ENCODE measurements around the gene AUTS2. TPM values are rescaled to one million over a fixed set of nuclear protein-coding genes. Genes with fewer than 3 reads are reported as not detected.

Gene AUTS2
- total RNA-seq, 1 experiment from 2014 or later, result 256 TPM

GRCh38 chr7:70135656-70136055 lies 537.4 kb downstream of the AUTS2 start:
- no peak overlapping the region for H4K8ac ChIP-seq (replicated peaks; ENCODE audit: insufficient read length, low read depth, low read length)
- H3K27me3 ChIP-seq (ENCODE audit: insufficient read depth, low read length), result no peaks in the 10 kb centered on the region
- no peak overlapping the region for H3K4me3 Mint-ChIP-seq
- no peak overlapping the region for H3K14ac ChIP-seq (ENCODE audit: insufficient read depth, low read length)
- DNase-seq, result no peak
- H2BK15ac ChIP-seq (ENCODE audit: low read depth, low read length), result no peak overlapping the region
- H3K9me3 ChIP-seq (ENCODE audit: control insufficient read depth, low read depth, low read length), result no peaks in the 10 kb centered on the region
- no peaks in the 10 kb centered on the region for H4K20me1 ChIP-seq (ENCODE audit: control insufficient read depth, insufficient read depth, insufficient read length)
- H3K23me2 ChIP-seq (ENCODE audit: insufficient read length, low read depth, low read length, poor library complexity, severe bottlenecking), result no peaks in the 10 kb centered on the region
- no peaks in the 10 kb centered on the region for H3K27me3 Mint-ChIP-seq (ENCODE audit: low read depth)
- no peak overlapping the region for H3T11ph ChIP-seq (ENCODE audit: low read length)
- peaks cover 9 to 25% of the 10 kb centered on the region in 2 experiments for H3K4me1 Mint-ChIP-seq
- no peak overlapping the region for H3K4me2 ChIP-seq (ENCODE audit: insufficient read depth, insufficient read length, low read length)
- H3K18ac ChIP-seq (ENCODE audit: insufficient read length, low read depth, low read length), result no peak overlapping the region
- no peaks in the 10 kb centered on the region for H3K79me1 ChIP-seq (ENCODE audit: insufficient read depth, low read depth, low read length, poor library complexity, severe bottlenecking)
- no peak overlapping the region for H3K9ac ChIP-seq (ENCODE audit: extremely low read depth, insufficient read length, low read length)
- H4K5ac ChIP-seq (ENCODE audit: insufficient read length, low read depth, low read length), result no peak overlapping the region
- H3K27ac Mint-ChIP-seq, result no peak overlapping the region
- H3K4me1 ChIP-seq (ENCODE audit: insufficient read depth, low read length), result no peaks in the 10 kb centered on the region
- H2AK5ac ChIP-seq (ENCODE audit: insufficient read length, low read length), result no peak overlapping the region
- H3K9me3 Mint-ChIP-seq, result no peaks in the 10 kb centered on the region
- no peak overlapping the region for H2BK12ac ChIP-seq (ENCODE audit: insufficient read length, low read depth, low read length)
- H2BK20ac ChIP-seq (ENCODE audit: low read depth, low read length, poor library complexity, severe bottlenecking), result no peak overlapping the region
- H2AFZ ChIP-seq (ENCODE audit: low read length), result no peak overlapping the region
- H3K27ac ChIP-seq (ENCODE audit: insufficient read length, low read depth, low read length), result no peak overlapping the region
- no peak overlapping the region for H3K23ac ChIP-seq (ENCODE audit: insufficient read length, low read depth, low read length)
- H4K91ac ChIP-seq (ENCODE audit: insufficient read length, low read depth, low read length), result no peak overlapping the region
- H2BK120ac ChIP-seq (ENCODE audit: low read depth, low read length, poor library complexity, severe bottlenecking), result no peak overlapping the region
- H3K4ac ChIP-seq (ENCODE audit: low read depth, low read length), result no peak overlapping the region
- no peaks in the 10 kb centered on the region for H3K79me2 ChIP-seq (ENCODE audit: insufficient read depth, low read length)
- WGBS (ENCODE audit: extremely low coverage, insufficient read length, low lambda C conversion rate), result no CpG with 5 or more reads among the region's 3 CpGs
- no peaks in the 10 kb centered on the region for H3K36me3 Mint-ChIP-seq (ENCODE audit: insufficient read depth in 1 of 3, low read depth in 3 of 3)
- TF ChIP-seq CTCF (conservative IDR thresholded peaks at IDR 0.05), result no peak
- H3K56ac ChIP-seq (ENCODE audit: insufficient read length, low read depth, low read length), result no peak overlapping the region
- H2BK5ac ChIP-seq (ENCODE audit: insufficient read length, low read length), result no peak overlapping the region

Measured in H9 (cell line).